GM18951 (cell line): ENCODE data around the gene DCAF11.

Experiments
- POLR2A ChIP-seq: IDR thresholded peaks from 4 replicates; pipeline ENCODE4 v1.6.1; 2011; ENCODE audit warnings: mild to moderate bottlenecking; ENCODE audit not compliant: insufficient read length, insufficient read depth; ENCODE audit errors: extremely low read depth
- in situ Hi-C: fragments of 300-500 bp; cut with MboI; formaldehyde crosslinking; loops from one replicate; pipeline ENCODE4 v1.12.0; 2022; ENCODE audit warnings: low sequenced_read_pairs, mixed read lengths, inconsistent platforms; ENCODE audit not compliant: unreplicated experiment

The DCAF11 gene

DNA sequence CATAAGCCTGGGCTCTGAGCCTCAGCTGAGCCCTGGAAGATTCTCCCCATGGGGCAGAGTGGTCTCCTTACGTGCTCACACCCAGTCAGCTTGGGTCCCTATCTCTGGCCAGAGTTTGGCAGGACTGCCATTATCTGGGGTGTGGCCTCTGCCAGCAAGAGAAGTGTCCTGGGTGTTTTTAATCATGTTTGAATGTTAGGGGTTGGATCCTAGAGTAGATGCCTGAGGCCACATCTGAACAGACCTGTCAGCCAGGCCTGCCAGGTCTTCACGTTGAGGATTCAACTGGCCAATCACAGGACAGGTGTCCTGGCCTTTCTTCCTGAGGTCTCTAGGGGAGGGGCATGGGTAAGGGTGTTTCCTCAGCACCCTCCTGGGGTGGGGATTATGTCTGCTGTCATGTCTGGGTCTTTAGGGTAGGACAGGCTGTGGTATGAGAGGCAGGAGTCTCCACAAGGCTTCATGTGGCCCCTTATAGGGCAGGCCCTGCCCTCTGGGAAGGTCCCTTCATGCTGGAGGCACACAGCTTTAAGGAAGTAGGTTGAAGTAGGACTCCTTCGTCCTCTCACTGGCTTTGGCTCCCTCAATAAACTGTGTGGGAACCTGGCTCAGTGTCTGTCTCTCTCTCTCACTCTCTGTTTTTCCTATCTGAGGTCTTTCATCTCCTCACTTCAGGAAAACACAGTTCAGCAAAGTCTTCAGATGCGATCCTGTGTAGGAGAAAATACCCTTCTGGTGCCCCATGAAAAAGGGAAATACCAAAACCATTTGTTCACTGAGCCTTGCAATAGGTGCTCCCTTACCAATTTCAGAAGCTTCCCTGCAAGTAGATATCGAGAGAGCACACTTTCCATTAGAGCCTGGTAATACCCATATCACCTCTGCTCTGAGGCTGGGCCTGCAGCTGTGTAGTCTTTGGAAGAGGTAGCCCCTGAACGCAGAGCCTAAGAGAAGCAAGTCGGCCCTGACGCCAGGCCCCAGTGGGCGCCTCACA is 9.1 kb downstream of the DCAF11 start:
- no peak for TF ChIP-seq POLR2A
- in situ Hi-C loops, result no loop called here

DNA sequence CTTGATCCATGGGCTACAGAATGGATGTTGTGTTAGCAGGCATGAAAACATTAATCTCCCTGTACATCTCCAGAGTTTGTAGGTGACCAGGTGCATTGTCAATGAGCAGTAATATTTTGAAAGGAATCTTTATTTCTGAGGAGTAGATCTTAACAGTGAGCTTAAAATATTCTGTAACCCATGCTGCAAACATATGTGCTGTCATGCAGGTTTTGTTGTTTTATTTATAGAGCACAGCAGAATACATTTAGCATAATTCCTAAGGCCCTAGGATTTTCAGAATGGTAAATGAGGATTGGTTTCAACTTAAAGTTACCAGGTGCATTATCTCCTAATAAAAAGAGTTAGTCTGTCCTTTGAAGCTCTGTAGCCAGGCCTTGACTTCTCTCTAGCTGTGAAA is 12.4 kb downstream of the DCAF11 start:
- no peak for TF ChIP-seq POLR2A
- in situ Hi-C loops, result no loop called here

DNA sequence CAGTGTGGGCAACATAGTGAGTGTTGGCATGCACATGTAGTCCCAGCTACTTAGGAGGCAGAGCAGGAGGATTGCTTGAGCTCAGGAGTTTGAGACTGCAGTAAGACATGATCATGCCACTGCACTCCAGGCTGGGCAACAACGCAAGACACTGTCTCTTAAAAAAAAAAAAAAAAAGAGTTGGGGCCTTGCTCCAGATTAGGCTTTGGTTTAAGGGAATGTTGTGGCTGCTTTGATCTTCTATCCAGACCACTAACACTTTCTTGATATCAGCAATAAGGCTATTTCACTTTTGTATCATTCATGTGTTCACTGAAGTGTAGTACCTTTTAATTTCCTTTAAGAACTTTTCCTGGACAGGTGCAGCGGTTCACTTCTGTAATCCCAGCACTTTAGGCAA is 13.1 kb downstream of the DCAF11 start:
- in situ Hi-C loops, result no loop called here

DNA sequence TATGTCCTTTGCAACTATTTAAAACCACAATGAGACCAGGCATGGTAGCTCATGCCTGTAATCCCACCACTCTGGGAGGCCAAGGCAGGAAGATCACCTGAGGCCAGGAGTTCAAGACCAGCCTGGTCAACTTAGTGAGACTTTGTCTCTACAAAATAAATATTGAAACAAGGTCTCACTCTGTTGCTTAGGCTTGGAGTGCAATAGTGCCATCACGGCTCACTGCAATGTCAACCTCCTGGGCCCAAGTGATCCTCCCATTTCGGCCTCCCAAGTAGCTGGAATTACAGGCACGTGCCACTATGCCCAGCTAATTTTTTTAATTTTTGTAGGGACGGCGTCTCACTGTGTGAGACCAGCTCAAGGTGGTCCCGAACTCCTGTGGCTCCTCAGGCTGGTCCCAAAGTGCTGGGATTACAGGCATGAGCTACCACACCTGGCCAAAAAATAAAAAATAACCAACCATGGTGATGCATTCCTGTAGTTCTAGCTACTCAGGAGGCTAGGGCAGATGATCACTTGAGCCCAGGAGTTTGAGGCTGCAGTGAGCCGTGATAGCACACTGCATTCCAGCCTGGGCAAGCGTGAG is 14.9 kb downstream of the DCAF11 start:
- in situ Hi-C loops, result no loop called here
- no peak for TF ChIP-seq POLR2A

More for the DNA sequence above, 13.1 kb downstream of the DCAF11 start:
- TF ChIP-seq POLR2A, result no peak

DNA sequence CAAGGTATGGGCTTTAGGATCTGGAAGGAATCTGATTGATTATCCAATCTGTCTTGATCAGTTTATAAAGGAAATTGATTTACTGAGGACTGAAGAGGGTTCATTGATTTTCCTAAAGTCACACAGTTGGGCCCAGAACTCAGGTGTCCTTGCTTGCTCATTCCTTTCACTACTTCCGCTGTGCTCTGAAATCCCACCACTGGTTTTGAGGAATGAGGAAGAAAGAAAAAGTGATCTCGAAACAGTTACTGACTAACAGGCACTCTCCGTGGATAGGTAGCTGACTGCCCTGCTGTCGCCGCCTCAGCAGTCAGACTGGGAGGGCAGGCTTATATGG is 15.8 kb downstream of the DCAF11 start, which contains the start of gene FITM1:
TSS of gene FITM1 (plus strand) at position 280 of the 337 bp plus-strand sequence. CDS start 905 bp downstream, outside the sequence.
- TF ChIP-seq POLR2A, result no peak
- in situ Hi-C loops, result no loop called here

DNA sequence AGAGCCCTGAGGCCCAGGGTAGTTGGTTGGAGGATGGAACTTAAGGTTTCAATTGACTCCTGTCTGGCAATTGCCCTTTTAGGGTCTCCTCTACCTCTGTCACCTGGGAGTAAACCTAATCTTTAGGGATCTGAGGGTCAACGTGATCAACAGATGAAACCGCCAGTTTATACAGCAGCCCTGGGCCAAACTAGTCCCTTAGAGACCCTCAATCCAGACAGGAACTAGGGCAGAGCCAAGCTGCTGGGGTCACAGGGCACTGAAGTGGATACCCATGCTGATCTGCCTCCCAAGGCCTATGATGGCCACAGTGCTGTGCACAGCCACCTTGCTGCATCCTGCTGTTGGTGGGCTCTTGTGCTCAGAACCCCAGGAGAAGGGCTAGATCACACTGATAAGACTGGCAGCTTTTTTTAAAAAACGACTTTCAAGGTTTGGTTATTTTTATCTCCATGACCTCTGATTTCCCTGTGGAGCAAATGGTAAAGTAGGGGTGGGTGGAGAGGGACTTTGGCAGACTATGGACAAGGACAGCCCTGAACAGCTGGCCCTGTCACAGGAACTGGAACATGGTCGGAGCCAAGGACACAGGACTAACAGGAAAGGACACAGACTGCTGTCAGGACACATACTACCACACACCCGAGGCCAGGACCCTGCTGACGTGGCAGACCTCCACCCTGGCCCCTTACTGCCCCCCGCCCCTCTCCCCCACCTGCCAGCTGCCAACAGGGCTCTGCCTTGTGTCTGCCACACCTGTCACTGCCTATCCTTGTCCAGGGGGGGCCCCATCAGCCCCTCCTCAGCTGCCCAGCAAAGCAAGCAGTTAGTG is 16.4 kb downstream of the DCAF11 start:
- TF ChIP-seq POLR2A, result no peak

DNA sequence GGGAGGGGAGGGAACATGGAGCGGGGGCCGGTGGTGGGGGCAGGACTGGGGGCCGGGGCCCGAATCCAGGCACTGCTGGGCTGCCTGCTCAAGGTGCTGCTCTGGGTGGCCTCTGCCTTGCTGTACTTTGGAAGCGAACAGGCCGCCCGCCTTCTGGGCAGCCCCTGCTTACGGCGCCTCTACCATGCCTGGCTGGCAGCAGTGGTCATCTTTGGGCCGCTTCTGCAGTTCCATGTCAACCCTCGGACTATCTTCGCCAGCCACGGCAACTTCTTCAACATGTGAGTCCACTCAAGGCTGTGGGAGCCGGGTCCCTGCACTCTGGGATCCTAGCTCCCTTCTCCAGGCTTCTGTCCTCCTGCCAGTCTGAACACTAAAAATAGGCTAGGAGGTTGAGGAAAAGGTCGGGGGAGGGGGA is 17.0 kb downstream of the DCAF11 start:
- no peak for TF ChIP-seq POLR2A
- in situ Hi-C loops, result no loop called here

More for the DNA sequence above, 16.4 kb downstream of the DCAF11 start:
- in situ Hi-C loops, result no loop called here

DNA sequence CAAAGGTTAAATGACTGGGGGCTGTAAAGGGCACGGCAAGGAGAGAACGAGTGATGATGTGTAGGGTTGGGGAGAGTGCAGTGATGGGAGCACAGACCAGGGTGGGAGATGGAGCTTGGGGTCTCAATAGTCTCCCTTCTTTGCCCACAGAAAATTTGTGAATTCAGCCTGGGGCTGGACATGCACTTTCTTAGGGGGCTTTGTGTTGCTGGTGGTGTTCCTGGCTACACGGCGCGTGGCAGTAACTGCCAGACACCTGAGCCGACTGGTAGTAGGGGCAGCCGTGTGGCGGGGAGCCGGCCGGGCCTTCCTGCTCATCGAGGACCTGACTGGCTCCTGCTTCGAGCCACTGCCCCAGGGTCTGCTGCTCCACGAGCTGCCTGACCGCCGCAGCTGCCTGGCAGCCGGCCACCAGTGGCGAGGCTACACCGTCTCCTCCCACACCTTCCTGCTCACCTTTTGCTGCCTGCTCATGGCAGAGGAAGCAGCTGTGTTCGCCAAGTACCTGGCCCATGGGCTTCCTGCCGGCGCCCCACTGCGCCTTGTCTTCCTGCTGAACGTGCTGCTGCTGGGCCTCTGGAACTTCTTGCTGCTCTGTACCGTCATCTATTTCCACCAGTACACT is 17.6 kb downstream of the DCAF11 start:
- no peak for TF ChIP-seq POLR2A
- in situ Hi-C loops, result no loop called here

DNA sequence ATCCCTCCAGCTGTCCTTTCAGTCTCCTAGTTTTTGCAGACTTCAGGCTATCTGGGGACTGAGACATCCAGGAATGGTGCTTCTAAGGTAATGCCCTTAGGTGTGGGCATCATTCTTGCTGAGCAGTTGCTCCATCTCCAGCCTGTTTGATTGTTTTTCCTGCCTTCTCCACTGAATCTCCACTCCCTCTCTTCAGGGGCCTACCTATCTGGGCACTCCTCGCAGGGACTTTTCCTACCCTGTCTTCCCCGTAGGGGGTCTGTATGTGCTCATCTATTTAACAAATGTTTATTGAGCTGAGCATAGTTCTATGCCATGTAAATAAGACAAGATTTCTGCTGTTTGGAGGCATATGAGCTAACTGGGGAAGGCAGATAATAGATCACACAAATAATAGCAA is 18.4 kb downstream of the DCAF11 start:
- no peak for TF ChIP-seq POLR2A
- in situ Hi-C loops, result no loop called here

DNA sequence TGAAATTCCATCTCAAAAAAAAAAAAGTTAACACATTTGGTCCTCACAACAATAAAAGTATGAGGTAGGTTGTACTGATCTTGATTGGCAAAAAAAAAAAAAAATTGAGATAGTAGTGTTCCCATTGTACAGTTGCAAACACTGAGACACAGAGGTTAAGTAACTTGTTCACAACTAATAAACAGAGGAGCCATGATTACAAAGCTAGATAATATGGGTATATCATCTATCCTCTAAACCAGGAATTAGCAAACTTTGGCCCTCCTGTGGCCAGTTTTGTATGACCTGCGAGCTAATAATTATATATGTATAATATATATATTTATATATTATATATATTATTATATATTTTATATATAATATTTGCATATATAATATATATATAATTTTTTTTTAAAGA is 19.2 kb downstream of the DCAF11 start:
- TF ChIP-seq POLR2A, result no peak

DNA sequence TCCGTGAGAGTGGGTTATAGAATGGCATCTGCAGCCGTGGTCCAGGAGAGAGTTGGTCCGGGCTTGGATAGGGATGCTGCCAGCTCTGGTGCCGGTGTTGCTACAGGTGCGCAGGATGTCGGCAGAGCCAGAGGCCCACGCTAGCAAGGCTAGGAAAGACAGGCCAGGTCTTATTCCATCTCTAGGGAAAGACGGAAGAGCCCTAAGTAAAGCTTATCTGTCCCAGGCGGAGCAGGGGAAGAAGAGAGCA is 20.9 kb downstream of the DCAF11 start:
- in situ Hi-C loops, result no loop called here

More for the DNA sequence above, 19.2 kb downstream of the DCAF11 start:
- in situ Hi-C loops, result no loop called here

DNA sequence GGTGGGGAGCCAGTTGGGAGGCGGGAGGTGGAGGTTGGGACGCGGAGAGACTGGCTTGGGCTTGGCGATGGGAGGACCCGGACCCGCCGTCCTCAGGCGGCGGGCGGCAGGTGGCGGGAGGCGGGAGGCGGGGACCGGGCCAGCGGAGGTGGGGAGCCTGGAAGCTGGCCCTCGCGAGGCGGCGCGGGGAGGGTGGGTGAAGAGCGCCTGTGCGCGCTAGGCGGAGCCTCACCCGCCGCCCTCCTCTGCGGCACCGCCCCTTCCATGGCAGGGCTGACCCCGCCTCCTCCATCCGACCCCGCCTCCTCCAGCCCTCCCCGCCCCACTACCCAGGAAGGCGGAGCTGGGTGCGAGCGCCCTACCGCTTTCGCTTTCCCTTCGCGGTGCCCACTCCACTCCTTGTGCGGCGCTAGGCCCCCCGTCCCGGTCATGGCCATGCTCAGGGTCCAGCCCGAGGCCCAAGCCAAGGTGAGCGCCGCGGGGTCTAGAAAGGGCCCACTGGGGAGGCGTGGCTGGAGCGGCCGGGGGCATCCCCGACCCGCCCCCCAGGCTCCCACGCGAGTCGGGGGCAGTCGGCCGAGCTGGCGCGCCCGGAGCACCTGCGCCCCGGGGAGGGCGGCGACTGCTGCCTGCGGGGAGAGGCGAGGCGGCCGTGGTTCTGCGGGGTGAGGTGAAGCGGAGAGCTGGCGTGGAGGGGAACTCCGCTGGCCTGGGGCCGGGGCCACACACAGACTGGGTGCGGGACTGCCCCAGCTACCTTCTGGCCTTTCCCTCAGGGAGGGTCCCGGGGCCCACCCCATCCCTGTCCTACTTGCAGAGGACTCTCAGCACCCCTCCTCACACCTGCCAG is 21.5 kb downstream of the DCAF11 start, which contains the start of gene PSME1:
TSS of gene PSME1 (plus strand) at position 361 of the 850 bp plus-strand sequence. CDS start at position 430, 69 bp downstream.
- in situ Hi-C loops, result no loop called here

More for the DNA sequence above, 20.9 kb downstream of the DCAF11 start:
- no peak for TF ChIP-seq POLR2A

More for the DNA sequence above, 21.5 kb downstream of the DCAF11 start, which contains the start of gene PSME1:
- peak; percentile 82 for TF ChIP-seq POLR2A
